Hepatocyte (in vitro differentiated cells): ENCODE results near the gene STIM2. TPM values are rescaled to one million over a fixed set of nuclear protein-coding genes. Genes with fewer than 3 reads are reported as not detected.

Source experiments
- DNase-seq: peaks from one replicate; pipeline ENCODE4 v3.0.0-alpha.2; 2016; ENCODE audit warnings: low spot score
- H2AFZ ChIP-seq: fragments of 200-600 bp; sonication (generic); 2 replicates; pipeline ENCODE4 v1.6.0; 2016; ENCODE audit warnings: antibody characterized with exemption, mild to moderate bottlenecking
- H3K27ac ChIP-seq: fragments of 200-600 bp; sonication (generic); 2 replicates; pipeline ENCODE4 v1.5.1; 2016; ENCODE audit warnings: mild to moderate bottlenecking
- H3K27me3 ChIP-seq: fragments of 200-600 bp; sonication (generic); 2 replicates; pipeline ENCODE4 v1.6.1; 2016
- H3K36me3 ChIP-seq: fragments of 200-600 bp; sonication (generic); replicated peaks from 2 replicates; pipeline ENCODE4 v1.5.1; 2016; ENCODE audit warnings: low read depth; ENCODE audit not compliant: insufficient read depth
- H3K4me1 ChIP-seq: fragments of 200-600 bp; sonication (generic); 2 replicates; pipeline ENCODE4 v1.5.1; 2016; ENCODE audit warnings: mild to moderate bottlenecking, moderate library complexity; ENCODE audit not compliant: insufficient read depth
- H3K4me2 ChIP-seq: fragments of 200-600 bp; sonication (generic); 2 replicates; pipeline ENCODE4 v1.6.0; 2016
- H3K4me3 ChIP-seq: fragments of 200-600 bp; sonication (generic); 2 replicates; pipeline ENCODE4 v1.5.1; 2016; ENCODE audit warnings: mild to moderate bottlenecking
- H3K79me2 ChIP-seq: fragments of 200-600 bp; sonication (generic); 2 replicates; pipeline ENCODE4 v1.6.0; 2017; ENCODE audit warnings: mild to moderate bottlenecking
- H3K9me2 ChIP-seq: fragments of 200-600 bp; sonication (generic); replicated peaks from 2 replicates; pipeline ENCODE4 v1.6.0; 2017; ENCODE audit warnings: mild to moderate bottlenecking; ENCODE audit not compliant: insufficient read depth
- H3K9me3 ChIP-seq: fragments of 200-600 bp; sonication (generic); 2 replicates; pipeline ENCODE4 v1.5.1; 2016; ENCODE audit warnings: low read depth, mild to moderate bottlenecking
- H4K20me1 ChIP-seq: fragments of 200-600 bp; sonication (generic); 2 replicates; pipeline ENCODE4 v1.6.0; 2016; ENCODE audit warnings: mild to moderate bottlenecking; ENCODE audit not compliant: insufficient read depth, poor library complexity, severe bottlenecking
- EZH2 ChIP-seq: fragments of 200-600 bp; sonication (generic); IDR thresholded peaks from 2 replicates; pipeline ENCODE4 v1.6.1; 2016; ENCODE audit warnings: antibody characterized with exemption, mild to moderate bottlenecking, borderline replicate concordance
- EZH2phosphoT487 ChIP-seq: fragments of 200-600 bp; sonication (generic); IDR thresholded peaks from one replicate; pipeline ENCODE4 v1.6.1; 2018; ENCODE audit warnings: antibody characterized with exemption, mild to moderate bottlenecking, low read depth, moderate library complexity; ENCODE audit not compliant: unreplicated experiment, severe bottlenecking
- WGBS: methylation state at CpG from one replicate; pipeline ENCODE4 v1.1.6; 2016; ENCODE audit warnings: low lambda C conversion rate; ENCODE audit errors: missing lambda C conversion rate; 5-methylcytosine and 5-hydroxymethylcytosine counted together
- polyA plus RNA-seq: library from polyadenylated mRNA; unstranded; fragments of >200 nt; fragmentation: Nextera tagmentation; extraction: Ambion mirVana; gene quantifications from 2 replicates; pipeline ENCODE4 v1.2.1, GENCODE V29; 2016
- total RNA-seq: library from RNA; depleted of rRNA; stranded (reverse); fragments of >200 nt; gene quantifications from 2 replicates; pipeline ENCODE4 v1.2.3, GENCODE V29; 2014
- TF ChIP-seq, protein P1 (sequence below): fragments of 200-600 bp; sonication (generic); IDR thresholded peaks from 2 replicates; pipeline ENCODE4 v1.5.1; 2016; ENCODE audit warnings: antibody characterized with exemption, mild to moderate bottlenecking; ENCODE audit not compliant: poor library complexity

Gene STIM2
- total and polyA plus RNA-seq, 2 experiments from 2014 or later: 13.2 to 17.0 TPM

DNA sequence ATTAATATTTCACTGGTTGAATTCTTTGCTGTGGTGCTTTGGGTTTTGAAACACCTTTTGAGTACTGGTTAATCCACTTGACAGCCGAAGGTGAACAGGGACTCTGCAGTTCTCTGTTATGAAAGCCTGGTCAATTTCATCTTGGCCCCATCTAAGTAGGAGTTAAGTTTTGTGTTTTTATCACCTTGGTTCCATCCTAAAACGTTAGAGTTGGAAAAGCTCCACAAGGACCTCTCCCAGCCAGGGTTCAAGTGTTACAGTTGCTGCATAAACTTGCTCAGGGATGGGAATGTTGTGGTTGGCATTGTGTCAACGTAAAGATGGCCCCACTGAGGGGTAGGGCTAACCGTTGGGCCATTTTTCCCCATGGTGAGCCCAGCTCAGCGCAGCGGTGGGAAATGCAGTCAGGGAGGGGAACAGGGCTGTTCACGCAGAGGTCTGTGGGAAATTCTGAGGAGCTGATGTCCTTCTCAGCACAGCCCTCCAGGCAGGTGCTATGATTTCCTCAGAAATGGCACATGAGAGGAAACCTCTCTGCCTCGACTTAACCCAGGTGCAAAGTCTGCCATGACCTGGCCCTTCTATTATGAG lies 188.7 kb downstream of the STIM2 start:
- Histone ChIP-seq H3K9me3 (no peaks in the 10 kb centered on the region), H4K20me1 (no peaks in the 10 kb centered on the region), H3K79me2 (no peaks in the 10 kb centered on the region), H2AFZ (no peak overlapping the region), H3K9me2 (no peaks in the 10 kb centered on the region), H3K4me3 (no peak overlapping the region), H3K4me1 (no peaks in the 10 kb centered on the region), H3K36me3 (no peaks in the 10 kb centered on the region), H3K27me3 (no peaks in the 10 kb centered on the region), H3K27ac (no peak overlapping the region), H3K4me2 (no peak overlapping the region)
- WGBS: 73% methylated on average over 8 of the region's 8 CpGs
- no peak for DNase-seq
- TF ChIP-seq EZH2 (no peak), EZH2phosphoT487 (no peak)

DNA sequence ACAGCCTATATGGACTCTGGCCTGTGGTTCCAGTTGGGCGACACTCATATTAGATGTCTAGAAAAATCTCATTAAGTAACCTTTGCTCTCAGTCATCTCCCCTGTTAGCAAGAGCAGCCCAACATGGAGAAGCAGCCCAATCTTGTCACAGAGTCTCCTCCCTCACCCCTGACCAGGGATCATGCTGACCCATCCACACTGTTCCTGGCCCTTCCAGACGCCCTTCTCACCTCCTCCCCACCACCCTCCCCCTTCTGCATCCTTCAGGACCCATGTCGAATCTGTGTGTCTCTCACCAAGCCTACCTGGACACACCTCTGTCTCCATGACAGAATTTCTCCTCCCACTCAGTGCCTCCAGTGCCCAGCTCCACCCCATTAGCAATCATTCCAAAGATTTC lies 190.1 kb downstream of the STIM2 start:
- Histone ChIP-seq H4K20me1 (no peaks in the 10 kb centered on the region), H3K79me2 (no peaks in the 10 kb centered on the region), H3K9me3 (no peaks in the 10 kb centered on the region), H2AFZ (no peak overlapping the region), H3K27ac (no peak overlapping the region), H3K4me3 (no peak overlapping the region), H3K4me1 (no peaks in the 10 kb centered on the region), H3K27me3 (no peaks in the 10 kb centered on the region), H3K36me3 (no peaks in the 10 kb centered on the region), H3K9me2 (no peaks in the 10 kb centered on the region), H3K4me2 (no peak overlapping the region)
- 89% methylated on average over 3 of the region's 3 CpGs for WGBS
- DNase-seq: no peak
- TF ChIP-seq EZH2 (no peak), EZH2phosphoT487 (no peak)
- TF ChIP-seq, protein P1, sequence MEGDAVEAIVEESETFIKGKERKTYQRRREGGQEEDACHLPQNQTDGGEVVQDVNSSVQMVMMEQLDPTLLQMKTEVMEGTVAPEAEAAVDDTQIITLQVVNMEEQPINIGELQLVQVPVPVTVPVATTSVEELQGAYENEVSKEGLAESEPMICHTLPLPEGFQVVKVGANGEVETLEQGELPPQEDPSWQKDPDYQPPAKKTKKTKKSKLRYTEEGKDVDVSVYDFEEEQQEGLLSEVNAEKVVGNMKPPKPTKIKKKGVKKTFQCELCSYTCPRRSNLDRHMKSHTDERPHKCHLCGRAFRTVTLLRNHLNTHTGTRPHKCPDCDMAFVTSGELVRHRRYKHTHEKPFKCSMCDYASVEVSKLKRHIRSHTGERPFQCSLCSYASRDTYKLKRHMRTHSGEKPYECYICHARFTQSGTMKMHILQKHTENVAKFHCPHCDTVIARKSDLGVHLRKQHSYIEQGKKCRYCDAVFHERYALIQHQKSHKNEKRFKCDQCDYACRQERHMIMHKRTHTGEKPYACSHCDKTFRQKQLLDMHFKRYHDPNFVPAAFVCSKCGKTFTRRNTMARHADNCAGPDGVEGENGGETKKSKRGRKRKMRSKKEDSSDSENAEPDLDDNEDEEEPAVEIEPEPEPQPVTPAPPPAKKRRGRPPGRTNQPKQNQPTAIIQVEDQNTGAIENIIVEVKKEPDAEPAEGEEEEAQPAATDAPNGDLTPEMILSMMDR: no peak

DNA sequence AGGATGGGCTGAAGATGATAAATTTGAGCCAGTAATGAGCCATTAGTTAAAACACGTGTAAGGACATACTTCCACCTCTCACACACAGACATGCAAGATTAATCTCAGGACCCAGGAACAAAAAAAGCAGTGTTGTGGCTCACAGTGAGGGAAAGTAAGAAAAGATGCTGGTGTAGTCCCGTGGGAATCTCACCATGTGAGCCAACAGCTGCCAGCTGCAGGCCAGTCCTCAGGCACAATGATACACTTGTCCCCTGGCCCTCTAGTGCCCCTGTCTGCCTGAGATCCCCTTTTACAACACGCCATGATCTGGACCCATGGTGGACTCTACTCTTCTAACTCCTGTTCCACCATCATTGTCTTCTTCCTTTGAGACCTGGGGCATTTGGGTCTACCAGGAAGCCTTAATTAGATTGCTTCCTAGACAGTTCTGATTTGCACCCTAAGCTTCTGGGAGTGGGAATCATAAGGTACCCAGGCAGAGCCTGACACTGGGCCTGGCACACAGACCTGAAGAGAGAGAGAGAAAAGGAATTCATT lies 194.7 kb downstream of the STIM2 start:
- no peak overlapping the region for H3K4me3 ChIP-seq
- no peak overlapping the region for H2AFZ ChIP-seq
- H3K9me2 ChIP-seq: no peaks in the 10 kb centered on the region
- H4K20me1 ChIP-seq: no peaks in the 10 kb centered on the region
- H3K4me1 ChIP-seq: no peaks in the 10 kb centered on the region
- TF ChIP-seq EZH2 (no peak), EZH2phosphoT487 (no peak)
- TF ChIP-seq, protein P1: no peak
- DNase-seq: no peak
- no peaks in the 10 kb centered on the region for H3K79me2 ChIP-seq
- H3K36me3 ChIP-seq: no peaks in the 10 kb centered on the region
- no peak overlapping the region for H3K4me2 ChIP-seq
- H3K27ac ChIP-seq: no peak overlapping the region
- 86% methylated on average over 3 of the region's 3 CpGs for WGBS
- no peaks in the 10 kb centered on the region for H3K27me3 ChIP-seq
- no peaks in the 10 kb centered on the region for H3K9me3 ChIP-seq

DNA sequence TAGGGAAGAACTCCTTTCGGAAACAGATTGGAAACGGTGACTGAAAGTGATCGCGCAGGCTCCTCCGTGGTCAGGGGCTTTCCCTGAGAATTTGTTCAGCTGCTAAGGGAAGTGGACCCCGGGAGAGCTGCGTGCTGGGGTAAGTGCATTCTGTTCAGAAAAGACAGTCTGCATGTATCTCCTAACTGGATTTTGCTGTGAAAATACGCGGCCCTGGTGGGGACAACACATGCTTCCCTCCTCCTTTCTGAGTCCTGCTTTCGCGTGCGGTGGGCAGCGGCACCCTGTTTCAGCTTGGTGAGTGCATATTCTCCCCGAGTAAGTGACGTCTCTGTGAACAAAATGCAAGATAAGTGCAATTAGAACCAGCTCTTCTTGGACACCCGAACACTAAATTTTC lies 195.6 kb downstream of the STIM2 start:
- no peaks in the 10 kb centered on the region for H3K9me2 ChIP-seq
- WGBS: 94% methylated on average over 16 of the region's 16 CpGs

More for the DNA sequence above, 195.6 kb downstream of the STIM2 start:
- no peaks in the 10 kb centered on the region for H3K9me3 ChIP-seq
- no peak overlapping the region for H3K4me2 ChIP-seq
- no peaks in the 10 kb centered on the region for H4K20me1 ChIP-seq
- H3K4me3 ChIP-seq: no peak overlapping the region
- DNase-seq: no peak
- H3K36me3 ChIP-seq: no peaks in the 10 kb centered on the region
- no peaks in the 10 kb centered on the region for H3K27me3 ChIP-seq
- TF ChIP-seq, protein P1: no peak
- no peak for TF ChIP-seq EZH2
- no peaks in the 10 kb centered on the region for H3K79me2 ChIP-seq
- no peak overlapping the region for H2AFZ ChIP-seq
- H3K4me1 ChIP-seq: no peaks in the 10 kb centered on the region
- no peak overlapping the region for H3K27ac ChIP-seq
